ENCODE data around the gene NTF3.

- TF ChIP-seq CTCF (IDR thresholded peaks at IDR 0.05), result no peak
- no peak for TF ChIP-seq POLR2A (IDR thresholded peaks at IDR 0.05)
Measured at GRCh38 chr12:5466521-5466960, 34.6 kb downstream of the NTF3 start.

Measured in right lobe of liver (tissue), 4 donors.